Prostate gland (tissue), 2 donors: ENCODE results near the gene ARCN1.

Source experiments
- POLR2A ChIP-seq: fragments of 450-650 bp; IDR thresholded peaks from one replicate; pipeline ENCODE4 v1.6.1; 2016; ENCODE audit warnings: antibody characterized with exemption, mild to moderate bottlenecking
- POLR2AphosphoS5 ChIP-seq: sonication (generic); formaldehyde crosslinking; IDR thresholded peaks from one replicate; pipeline ENCODE4 v1.6.1; 2017; ENCODE audit warnings: antibody characterized with exemption
- TF ChIP-seq, protein P1 (sequence below), 4 experiments: fragments of 200-600 bp in 2 of 4; fragments of 450-650 bp in 2 of 4; sonication (generic) in 2 of 4; IDR thresholded peaks; 1 replicate in 3 of 4; 2 replicates in 1 of 4; pipeline ENCODE4 v1.5.1; 2016 to 2019; ENCODE audit warnings: antibody characterized with exemption in 4 of 4, mild to moderate bottlenecking in 2 of 4, moderate library complexity in 2 of 4

DNA sequence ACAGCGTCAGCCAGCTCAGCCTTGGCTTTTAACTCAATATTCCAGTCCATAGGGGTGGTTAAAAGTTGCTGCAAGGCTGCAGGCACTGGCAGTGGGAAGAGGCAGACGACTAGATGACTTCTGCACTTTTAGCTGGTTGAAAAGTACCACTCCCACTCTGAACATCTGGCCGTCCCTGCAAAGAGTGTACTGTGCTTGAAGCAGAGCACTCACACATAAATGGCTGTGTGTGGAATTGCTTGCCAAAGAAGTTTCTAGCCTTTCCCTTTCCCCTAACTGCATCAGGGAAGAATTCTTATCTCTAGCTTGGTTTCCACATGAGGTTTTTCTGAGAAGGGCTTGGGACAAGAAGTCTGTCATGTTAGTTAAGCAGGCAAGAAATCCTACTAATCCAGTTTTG lies 30.1 kb downstream of the ARCN1 start:
- TF ChIP-seq, protein P1, sequence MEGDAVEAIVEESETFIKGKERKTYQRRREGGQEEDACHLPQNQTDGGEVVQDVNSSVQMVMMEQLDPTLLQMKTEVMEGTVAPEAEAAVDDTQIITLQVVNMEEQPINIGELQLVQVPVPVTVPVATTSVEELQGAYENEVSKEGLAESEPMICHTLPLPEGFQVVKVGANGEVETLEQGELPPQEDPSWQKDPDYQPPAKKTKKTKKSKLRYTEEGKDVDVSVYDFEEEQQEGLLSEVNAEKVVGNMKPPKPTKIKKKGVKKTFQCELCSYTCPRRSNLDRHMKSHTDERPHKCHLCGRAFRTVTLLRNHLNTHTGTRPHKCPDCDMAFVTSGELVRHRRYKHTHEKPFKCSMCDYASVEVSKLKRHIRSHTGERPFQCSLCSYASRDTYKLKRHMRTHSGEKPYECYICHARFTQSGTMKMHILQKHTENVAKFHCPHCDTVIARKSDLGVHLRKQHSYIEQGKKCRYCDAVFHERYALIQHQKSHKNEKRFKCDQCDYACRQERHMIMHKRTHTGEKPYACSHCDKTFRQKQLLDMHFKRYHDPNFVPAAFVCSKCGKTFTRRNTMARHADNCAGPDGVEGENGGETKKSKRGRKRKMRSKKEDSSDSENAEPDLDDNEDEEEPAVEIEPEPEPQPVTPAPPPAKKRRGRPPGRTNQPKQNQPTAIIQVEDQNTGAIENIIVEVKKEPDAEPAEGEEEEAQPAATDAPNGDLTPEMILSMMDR (IDR thresholded peaks at IDR 0.05) = no peak
- TF ChIP-seq POLR2A (no peak), POLR2AphosphoS5 (no peak)
